ENCODE results near the gene DPP6.

Gene DPP6

GRCh38 chr7:154342971-154343633, 290.9 kb downstream of the DPP6 start:
- no peak for TF ChIP-seq CTCF (IDR thresholded peaks at IDR 0.05; ENCODE audit: low read depth, low read length, missing control alignments)
- in situ Hi-C loops (cut with HindIII; ENCODE audit: low pct_ligation_motif_present, low sequenced_read_pairs), result no loop called here
- H3K4me3 ChIP-seq (ENCODE audit: low read depth, low read length), result no peak overlapping the region

GRCh38 chr7:154343778-154344412, 291.7 kb downstream of the DPP6 start:
- no peaks in the 10 kb centered on the region for H3K27me3 ChIP-seq (replicated peaks)
- no peak for TF ChIP-seq CTCF (IDR thresholded peaks at IDR 0.05; ENCODE audit: low read depth, low read length, missing control alignments)
- in situ Hi-C loops (cut with HindIII; ENCODE audit: low pct_ligation_motif_present, low sequenced_read_pairs), result no loop called here
- H3K27ac ChIP-seq, result no peak overlapping the region
- no peak for DNase-seq
- no peaks in the 10 kb centered on the region for H3K36me3 ChIP-seq (replicated peaks)
- no peak overlapping the region for H3K4me3 ChIP-seq (ENCODE audit: low read depth, low read length)

More at GRCh38 chr7:154342971-154343633, 290.9 kb downstream of the DPP6 start:
- H3K27me3 ChIP-seq (replicated peaks), result no peaks in the 10 kb centered on the region
- H3K36me3 ChIP-seq (replicated peaks), result no peaks in the 10 kb centered on the region
- DNase-seq, result no peak
- H3K27ac ChIP-seq, result no peak overlapping the region

- no peak for TF ChIP-seq CTCF (IDR thresholded peaks at IDR 0.05; ENCODE audit: low read depth, low read length, missing control alignments)
- no peaks in the 10 kb centered on the region for H3K27me3 ChIP-seq (replicated peaks)
- H3K4me3 ChIP-seq (ENCODE audit: low read depth, low read length), result no peak overlapping the region
- no peaks in the 10 kb centered on the region for H3K36me3 ChIP-seq (replicated peaks)
- in situ Hi-C loops (cut with HindIII; ENCODE audit: low pct_ligation_motif_present, low sequenced_read_pairs), result no loop called here
- H3K27ac ChIP-seq, result no peak overlapping the region
- no peak for DNase-seq
These were observed 292.9 kb downstream of the DPP6 start for GRCh38 chr7:154345093-154345492.

GRCh38 chr7:154347700-154348266, 295.6 kb downstream of the DPP6 start:
- DNase-seq, result no peak
- no peaks in the 10 kb centered on the region for H3K27me3 ChIP-seq (replicated peaks)
- H3K4me3 ChIP-seq (ENCODE audit: low read depth, low read length), result no peak overlapping the region
- in situ Hi-C loops (cut with HindIII; ENCODE audit: low pct_ligation_motif_present, low sequenced_read_pairs), result no loop called here
- H3K36me3 ChIP-seq (replicated peaks), result no peaks in the 10 kb centered on the region
- TF ChIP-seq CTCF (IDR thresholded peaks at IDR 0.05; ENCODE audit: low read depth, low read length, missing control alignments), result no peak
- no peak overlapping the region for H3K27ac ChIP-seq

- H3K36me3 ChIP-seq (replicated peaks), result no peaks in the 10 kb centered on the region
- no peaks in the 10 kb centered on the region for H3K27me3 ChIP-seq (replicated peaks)
- no peak overlapping the region for H3K4me3 ChIP-seq (ENCODE audit: low read depth, low read length)
- in situ Hi-C loops (cut with HindIII; ENCODE audit: low pct_ligation_motif_present, low sequenced_read_pairs), result no loop called here
- TF ChIP-seq CTCF (IDR thresholded peaks at IDR 0.05; ENCODE audit: low read depth, low read length, missing control alignments), result no peak
- DNase-seq, result no peak
- H3K27ac ChIP-seq, result no peak overlapping the region
These were observed 298.7 kb downstream of the DPP6 start for GRCh38 chr7:154350892-154351291.

All from brain microvascular endothelial cell (primary cell).